ENCODE results near the gene SMARCA4.

- TF ChIP-seq CTCF (conservative IDR thresholded peaks at IDR 0.05; ENCODE audit: low read depth in 2 of 2) (no peak), ETS1 (IDR thresholded peaks at IDR 0.05) (no peak), EZH2 (IDR thresholded peaks at IDR 0.05; ENCODE audit: low read depth, unreplicated experiment) (no peak), EZH2phosphoT487 (IDR thresholded peaks at IDR 0.05; ENCODE audit: unreplicated experiment) (no peak), POLR2AphosphoS5 (IDR thresholded peaks at IDR 0.05; ENCODE audit: low read depth) (no peak), CREB1 (CRISPR knock-in tag; IDR thresholded peaks at IDR 0.05; ENCODE audit: low read depth) (no peak), REST (IDR thresholded peaks at IDR 0.05; ENCODE audit: unreplicated experiment) (no peak), JUNB (IDR thresholded peaks at IDR 0.05; ENCODE audit: unreplicated experiment) (no peak), ZNF331 (CRISPR knock-in tag; IDR thresholded peaks at IDR 0.05; ENCODE audit: low read depth) (no peak), ZNF114 (CRISPR knock-in tag; IDR thresholded peaks at IDR 0.05) (no peak)
These were observed 135.5 kb downstream of the SMARCA4 start for GRCh38 chr19:11096210-11096841.

All from GM23338 (cell line).